HepG2 (cell line): Measurements from ENCODE around the gene TDRD9. TPM values are rescaled to one million over a fixed set of nuclear protein-coding genes. Genes with fewer than 3 reads are reported as not detected.

Source experiments
- BHLHE40 ChIP-seq: IDR thresholded peaks from 2 replicates; pipeline ENCODE4 v1.6.1; 2011; ENCODE audit warnings: low read length, improper control_type of control experiment
- CBX5 ChIP-seq: sonication (generic); formaldehyde crosslinking; IDR thresholded peaks from 2 replicates; pipeline ENCODE4 v1.4.0; 2020; ENCODE audit warnings: missing genetic modification reagents, borderline replicate concordance
- ISX ChIP-seq: sonication (generic); formaldehyde crosslinking; conservative IDR thresholded peaks from 2 replicates; pipeline ENCODE4 v1.5.0; 2020; ENCODE audit warnings: missing genetic modification reagents
- MAX ChIP-seq: IDR thresholded peaks from 2 replicates; pipeline ENCODE4 v1.6.1; 2012; ENCODE audit warnings: inconsistent platforms
- MIXL1 ChIP-seq: IDR thresholded peaks from 2 replicates; pipeline ENCODE4 v1.6.1; 2016
- NFIB ChIP-seq: sonication (generic); formaldehyde crosslinking; IDR thresholded peaks from 2 replicates; pipeline ENCODE4 v1.9.0; 2021; ENCODE audit warnings: missing genetic modification reagents, mild to moderate bottlenecking, borderline replicate concordance
- SNAPC4 ChIP-seq: sonication (generic); formaldehyde crosslinking; IDR thresholded peaks from 2 replicates; pipeline ENCODE4 v1.4.0; 2020; ENCODE audit warnings: mild to moderate bottlenecking, missing genetic modification reagents
- SOX6 ChIP-seq, 2 experiments: fragments of 450-650 bp in 1 of 2; sonication (generic) in 1 of 2; formaldehyde crosslinking in 1 of 2; IDR thresholded peaks; 2 replicates each; pipeline versions ENCODE4 v1.4.0 to v1.6.1; 2017 to 2020; ENCODE audit warnings: antibody characterized with exemption in 1 of 2, mild to moderate bottlenecking in 1 of 2, missing genetic modification reagents in 1 of 2
- TEAD3 ChIP-seq: optimal IDR thresholded peaks from 2 replicates; pipeline ENCODE3; 2016; ENCODE audit warnings: borderline replicate concordance
- TOPORS ChIP-seq: sonication (generic); formaldehyde crosslinking; IDR thresholded peaks from 2 replicates; pipeline ENCODE4 v1.8.0; 2023; ENCODE audit warnings: mild to moderate bottlenecking, missing genetic modification reagents
- ZNF224 ChIP-seq: sonication (generic); formaldehyde crosslinking; IDR thresholded peaks from 2 replicates; pipeline ENCODE4 v1.5.0; 2020; ENCODE audit warnings: mild to moderate bottlenecking, missing genetic modification reagents
- ZSCAN22 ChIP-seq: sonication (generic); formaldehyde crosslinking; IDR thresholded peaks from 2 replicates; pipeline ENCODE4 v1.4.0; 2020; ENCODE audit warnings: mild to moderate bottlenecking, missing genetic modification reagents
- polyA plus RNA-seq, 8 experiments: library from polyadenylated mRNA; depleted of rRNA in 3 of 8; stranded (reverse) in 7 of 8; unstranded in 1 of 8; fragments of >200 nt; fragmentation: Illumina TruSeq in 4 of 8; extraction: Trizol in 4 of 8; gene quantifications; 2 replicates each; pipeline versions ENCODE4 v1.2.1 to v1.2.3, GENCODE V29; 2011 to 2016; ENCODE audit warnings: low read depth in 4 of 8, missing spikeins in 1 of 8, mixed read lengths in 1 of 8; ENCODE audit not compliant: insufficient read depth in 1 of 8
- total RNA-seq, 5 experiments: library from RNA; depleted of rRNA; stranded (reverse); fragments of >200 nt; fragmentation: Illumina TruSeq; extraction: Trizol; gene quantifications; 2 replicates each; pipeline ENCODE4 v1.2.3, GENCODE V29; 2016; ENCODE audit warnings: low read depth in 1 of 5
- TF ChIP-seq, protein P1 (sequence below): sonication (generic); formaldehyde crosslinking; IDR thresholded peaks from 2 replicates; pipeline ENCODE4 v1.8.0; 2022; ENCODE audit warnings: mild to moderate bottlenecking, missing genetic modification reagents, borderline replicate concordance
- TF ChIP-seq, protein P2 (sequence below): sonication (generic); formaldehyde crosslinking; IDR thresholded peaks from 2 replicates; pipeline ENCODE4 v1.4.0; 2020; ENCODE audit warnings: missing genetic modification reagents
- TF ChIP-seq, protein P3 (sequence below): sonication (generic); formaldehyde crosslinking; IDR thresholded peaks from 2 replicates; pipeline ENCODE4 v1.5.1; 2020; ENCODE audit warnings: missing genetic modification reagents, mild to moderate bottlenecking, borderline replicate concordance
- TF ChIP-seq, protein P4 (sequence below): sonication (generic); formaldehyde crosslinking; IDR thresholded peaks from 2 replicates; pipeline ENCODE4 v1.5.0; 2020; ENCODE audit warnings: missing genetic modification reagents

Gene TDRD9
- total and polyA plus RNA-seq, 2 of the 13 experiments (the other 11 are each of a cell fraction or from before 2014, with no cell fraction given) = not detected

GRCh38 chr14:103886304-103887169, 41.7 kb upstream of the TDRD9 start (continued):
- TF ChIP-seq SOX6 (IDR thresholded peaks at IDR 0.05) (no peak), SOX6 (CRISPR knock-in tag; IDR thresholded peaks at IDR 0.05) (peak; percentile 59), TOPORS (0 out of 2 replicates have a peak, but pooled peaks have one; percentile 41), CBX5 (CRISPR knock-in tag) (peak; percentile 78; the same call in 1 of the 2 replicates), MIXL1 (peak; percentile 16; the same call in 1 of the 2 replicates), TEAD3 (CRISPR knock-in tag) (peak; percentile 32), NFIB (CRISPR knock-in tag) (no peak), ISX (CRISPR knock-in tag) (no peak), SNAPC4 (CRISPR knock-in tag) (no peak), BHLHE40 (no peak), ZNF224 (CRISPR knock-in tag) (no peak), ZSCAN22 (no peak), MAX (no peak)
- TF ChIP-seq, protein P1, sequence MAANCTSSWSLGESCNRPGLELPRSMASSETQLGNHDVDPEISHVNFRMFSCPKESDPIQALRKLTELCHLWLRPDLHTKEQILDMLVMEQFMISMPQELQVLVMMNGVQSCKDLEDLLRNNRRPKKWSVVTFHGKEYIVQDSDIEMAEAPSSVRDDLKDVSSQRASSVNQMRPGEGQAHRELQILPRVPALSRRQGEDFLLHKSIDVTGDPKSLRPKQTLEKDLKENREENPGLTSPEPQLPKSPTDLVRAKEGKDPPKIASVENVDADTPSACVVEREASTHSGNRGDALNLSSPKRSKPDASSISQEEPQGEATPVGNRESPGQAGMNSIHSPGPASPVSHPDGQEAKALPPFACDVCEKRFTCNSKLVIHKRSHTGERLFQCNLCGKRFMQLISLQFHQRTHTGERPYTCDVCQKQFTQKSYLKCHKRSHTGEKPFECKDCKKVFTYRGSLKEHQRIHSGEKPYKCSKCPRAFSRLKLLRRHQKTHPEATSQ (CRISPR knock-in tag) = peak; percentile 43; the same call in 1 of the 2 replicates
- TF ChIP-seq, protein P2, sequence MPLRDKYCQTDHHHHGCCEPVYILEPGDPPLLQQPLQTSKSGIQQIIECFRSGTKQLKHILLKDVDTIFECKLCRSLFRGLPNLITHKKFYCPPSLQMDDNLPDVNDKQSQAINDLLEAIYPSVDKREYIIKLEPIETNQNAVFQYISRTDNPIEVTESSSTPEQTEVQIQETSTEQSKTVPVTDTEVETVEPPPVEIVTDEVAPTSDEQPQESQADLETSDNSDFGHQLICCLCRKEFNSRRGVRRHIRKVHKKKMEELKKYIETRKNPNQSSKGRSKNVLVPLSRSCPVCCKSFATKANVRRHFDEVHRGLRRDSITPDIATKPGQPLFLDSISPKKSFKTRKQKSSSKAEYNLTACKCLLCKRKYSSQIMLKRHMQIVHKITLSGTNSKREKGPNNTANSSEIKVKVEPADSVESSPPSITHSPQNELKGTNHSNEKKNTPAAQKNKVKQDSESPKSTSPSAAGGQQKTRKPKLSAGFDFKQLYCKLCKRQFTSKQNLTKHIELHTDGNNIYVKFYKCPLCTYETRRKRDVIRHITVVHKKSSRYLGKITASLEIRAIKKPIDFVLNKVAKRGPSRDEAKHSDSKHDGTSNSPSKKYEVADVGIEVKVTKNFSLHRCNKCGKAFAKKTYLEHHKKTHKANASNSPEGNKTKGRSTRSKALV (CRISPR knock-in tag) = 0 out of 2 replicates have a peak, but pooled peaks have one; percentile 44
- TF ChIP-seq, protein P3, sequence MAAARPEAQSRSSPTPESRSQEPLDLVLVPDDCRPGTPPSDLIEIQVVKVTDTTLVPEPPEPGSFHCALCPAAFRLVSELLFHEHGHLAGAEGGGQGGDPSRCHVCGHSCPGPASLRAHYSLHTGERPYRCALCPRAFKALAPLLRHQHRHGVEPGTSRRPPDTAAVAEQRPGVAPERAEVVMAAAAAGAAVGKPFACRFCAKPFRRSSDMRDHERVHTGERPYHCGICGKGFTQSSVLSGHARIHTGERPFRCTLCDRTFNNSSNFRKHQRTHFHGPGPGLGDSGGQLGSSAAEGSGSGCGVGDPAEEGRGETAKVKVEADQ = no peak
- TF ChIP-seq, protein P4, sequence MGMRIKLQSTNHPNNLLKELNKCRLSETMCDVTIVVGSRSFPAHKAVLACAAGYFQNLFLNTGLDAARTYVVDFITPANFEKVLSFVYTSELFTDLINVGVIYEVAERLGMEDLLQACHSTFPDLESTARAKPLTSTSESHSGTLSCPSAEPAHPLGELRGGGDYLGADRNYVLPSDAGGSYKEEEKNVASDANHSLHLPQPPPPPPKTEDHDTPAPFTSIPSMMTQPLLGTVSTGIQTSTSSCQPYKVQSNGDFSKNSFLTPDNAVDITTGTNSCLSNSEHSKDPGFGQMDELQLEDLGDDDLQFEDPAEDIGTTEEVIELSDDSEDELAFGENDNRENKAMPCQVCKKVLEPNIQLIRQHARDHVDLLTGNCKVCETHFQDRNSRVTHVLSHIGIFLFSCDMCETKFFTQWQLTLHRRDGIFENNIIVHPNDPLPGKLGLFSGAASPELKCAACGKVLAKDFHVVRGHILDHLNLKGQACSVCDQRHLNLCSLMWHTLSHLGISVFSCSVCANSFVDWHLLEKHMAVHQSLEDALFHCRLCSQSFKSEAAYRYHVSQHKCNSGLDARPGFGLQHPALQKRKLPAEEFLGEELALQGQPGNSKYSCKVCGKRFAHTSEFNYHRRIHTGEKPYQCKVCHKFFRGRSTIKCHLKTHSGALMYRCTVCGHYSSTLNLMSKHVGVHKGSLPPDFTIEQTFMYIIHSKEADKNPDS (CRISPR knock-in tag) = no peak
